ENCODE measurements around the gene CYP4F3. TPM values are rescaled to one million over a fixed set of nuclear protein-coding genes. Genes with fewer than 3 reads are reported as not detected.
"Not testable (repeated sequence)": the region's sequence is repeated elsewhere in the genome, so short reads cannot be mapped to it uniquely, and the experiment has no call there.

The CYP4F3 gene
- total RNA-seq, 3 donors from 2014 or later: 2.7 to 7.8 (median 4.3) TPM

DNA sequence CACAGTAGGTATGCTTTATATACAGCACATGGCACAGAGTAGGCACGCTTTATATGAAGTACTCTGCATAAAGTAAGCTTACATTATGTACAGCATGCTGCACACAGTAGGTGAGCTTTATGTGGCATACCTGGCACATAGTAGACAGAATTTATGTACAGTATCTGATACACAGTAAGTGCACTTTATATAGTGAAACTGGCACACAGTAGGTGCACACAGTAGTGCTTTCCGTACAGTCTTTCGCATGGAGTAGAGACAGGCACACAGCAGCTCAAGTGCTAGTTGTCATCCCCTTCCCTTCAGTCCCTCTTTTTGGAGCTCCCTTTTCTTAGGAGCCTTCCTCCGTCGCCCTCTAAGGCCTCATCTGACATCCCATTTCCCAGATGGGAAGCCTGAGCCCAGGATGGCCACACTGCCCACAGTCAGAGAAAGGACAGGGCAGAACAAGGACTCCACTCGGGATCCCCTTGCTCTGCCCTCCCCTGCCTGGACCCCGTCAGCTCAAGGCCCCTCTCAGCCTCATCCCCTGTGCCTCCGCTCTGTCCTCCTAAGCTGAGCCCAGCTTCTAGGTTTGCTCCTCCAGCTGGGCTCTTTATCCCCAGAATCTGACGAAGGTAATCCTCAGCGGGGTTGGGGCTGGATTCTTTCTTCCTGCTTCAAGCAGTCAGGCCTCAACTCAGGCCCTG is 31.3 kb downstream of the CYP4F3 start:
- peaks cover 4% of the 10 kb centered on the region for H3K4me1 ChIP-seq (ENCODE audit: low read depth)
- DNase-seq (no peak), ATAC-seq (no peak)
- H3K36me3 ChIP-seq (ENCODE audit: low read depth): no peaks in the 10 kb centered on the region
- H3K9me3 ChIP-seq: no peaks in the 10 kb centered on the region
- TF ChIP-seq CTCF (IDR thresholded peaks at IDR 0.05): no peak
- no peak overlapping the region for H3K4me3 ChIP-seq
- intact Hi-C loops (cut with DNase I, micrococcal nuclease): no loop called here

- DNase-seq: peak; percentile 95 to 96 (median 96)
- intact Hi-C loops (cut with DNase I, micrococcal nuclease): no loop called here
These were observed 32.0 kb downstream of the CYP4F3 start, which contains the start of gene CYP4F12 for GRCh38 chr19:15672580-15673175. TSS of gene CYP4F12 (plus strand) at chr19:15673087. CDS start at chr19:15673530, 443 bp downstream.

GRCh38 chr19:15673176-15673654 is 32.5 kb downstream of the CYP4F3 start:
- ATAC-seq (peak; percentile 69), DNase-seq (peak; percentile 55 to 73 (median 67))
- Histone ChIP-seq H3K4me1 (ENCODE audit: low read depth) (peaks cover 4% of the 10 kb centered on the region), H3K36me3 (ENCODE audit: low read depth) (no peaks in the 10 kb centered on the region), H3K9me3 (no peaks in the 10 kb centered on the region), H3K4me3 (no peak overlapping the region)
- TF ChIP-seq CTCF (IDR thresholded peaks at IDR 0.05): no peak
- intact Hi-C loops (cut with DNase I, micrococcal nuclease): no loop called here

More at GRCh38 chr19:15672580-15673175, 32.0 kb downstream of the CYP4F3 start, which contains the start of gene CYP4F12:
- ATAC-seq: peak; percentile 94
- H3K4me1 ChIP-seq (ENCODE audit: low read depth): peaks cover 4% of the 10 kb centered on the region
- TF ChIP-seq CTCF (IDR thresholded peaks at IDR 0.05): no peak
- no peaks in the 10 kb centered on the region for H3K9me3 ChIP-seq
- no peaks in the 10 kb centered on the region for H3K36me3 ChIP-seq (ENCODE audit: low read depth)
- H3K4me3 ChIP-seq: no peak within 1 kb of the TSS

DNA sequence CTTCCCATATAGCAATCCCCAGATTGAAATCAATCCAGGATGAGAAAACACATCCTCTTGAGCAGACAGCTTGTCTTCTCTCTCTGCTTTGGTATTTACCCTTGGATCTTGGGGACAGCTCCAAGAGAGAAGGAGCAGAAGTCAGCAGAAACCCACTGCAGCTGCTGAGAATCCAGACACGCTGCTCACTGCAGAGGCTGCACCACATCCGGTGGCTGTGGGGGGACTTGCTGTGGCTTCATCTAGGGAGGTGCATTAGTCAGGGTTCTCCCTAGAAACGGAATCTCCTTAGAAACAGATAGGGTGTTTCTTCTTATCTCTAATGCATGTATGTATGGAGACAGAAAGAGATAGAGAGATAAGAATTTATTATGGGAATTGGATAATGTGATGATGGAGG is 34.9 kb downstream of the CYP4F3 start:
- peaks cover 4% of the 10 kb centered on the region for H3K4me1 ChIP-seq (ENCODE audit: low read depth)
- no peak overlapping the region for H3K4me3 ChIP-seq
- no peak for ATAC-seq
- H3K9me3 ChIP-seq: no peaks in the 10 kb centered on the region
- TF ChIP-seq CTCF (IDR thresholded peaks at IDR 0.05): no peak
- no peak for DNase-seq
- intact Hi-C loops (cut with DNase I, micrococcal nuclease): no loop called here
- H3K36me3 ChIP-seq (ENCODE audit: low read depth): no peaks in the 10 kb centered on the region

DNA sequence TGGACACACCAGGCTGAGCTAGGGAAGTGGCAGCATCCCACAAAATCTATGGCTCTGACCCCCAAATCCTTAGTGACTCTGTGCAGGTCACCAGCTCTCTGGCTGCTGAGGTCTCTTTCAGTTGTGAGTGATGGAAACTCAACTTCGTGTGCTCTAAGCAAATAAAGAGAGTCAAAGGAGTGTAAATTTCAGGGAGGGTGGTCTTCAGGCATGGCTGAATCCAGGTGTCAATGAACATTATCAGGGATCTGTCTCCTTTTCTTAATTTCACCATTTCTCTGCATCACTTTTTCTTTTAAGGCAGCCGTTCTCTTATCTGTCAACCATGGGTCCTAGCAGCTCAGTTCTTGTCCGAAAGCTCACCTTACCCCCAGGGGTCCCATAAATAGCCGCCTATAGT is 38.4 kb downstream of the CYP4F3 start:
- intact Hi-C loops (cut with DNase I, micrococcal nuclease): no loop called here
- no peak for TF ChIP-seq CTCF (IDR thresholded peaks at IDR 0.05)

GRCh38 chr19:15679865-15680264 is 39.2 kb downstream of the CYP4F3 start:
- H3K4me3 ChIP-seq; H3K9me3 ChIP-seq; DNase-seq; ATAC-seq; intact Hi-C loops (cut with DNase I, micrococcal nuclease); H3K36me3 ChIP-seq (ENCODE audit: low read depth); H3K4me1 ChIP-seq (ENCODE audit: low read depth): not testable (repeated sequence)

More for the DNA sequence above, 38.4 kb downstream of the CYP4F3 start:
- ATAC-seq: no peak
- no peaks in the 10 kb centered on the region for H3K9me3 ChIP-seq
- DNase-seq: no peak
- H3K4me3 ChIP-seq: no peak overlapping the region
- H3K36me3 ChIP-seq (ENCODE audit: low read depth): no peaks in the 10 kb centered on the region
- H3K4me1 ChIP-seq (ENCODE audit: low read depth): peaks cover 4% of the 10 kb centered on the region

Measured in mucosa of descending colon (tissue), 3 donors.